Activated CD4-positive, alpha-beta T cell treated with anti-CD3 and anti-CD28 coated beads, Interleukin-2, amount 50 U/mL, for 16 hours (primary cell): ENCODE data around the gene ZNHIT1.
"Not testable (repeated sequence)": the region's sequence is repeated elsewhere in the genome, so short reads cannot be mapped to it uniquely, and the experiment has no call there.

Experiments used
- DNase-seq: peaks from one replicate; pipeline ENCODE4 v3.0.0-alpha.2; 2020

The ZNHIT1 gene

DNA sequence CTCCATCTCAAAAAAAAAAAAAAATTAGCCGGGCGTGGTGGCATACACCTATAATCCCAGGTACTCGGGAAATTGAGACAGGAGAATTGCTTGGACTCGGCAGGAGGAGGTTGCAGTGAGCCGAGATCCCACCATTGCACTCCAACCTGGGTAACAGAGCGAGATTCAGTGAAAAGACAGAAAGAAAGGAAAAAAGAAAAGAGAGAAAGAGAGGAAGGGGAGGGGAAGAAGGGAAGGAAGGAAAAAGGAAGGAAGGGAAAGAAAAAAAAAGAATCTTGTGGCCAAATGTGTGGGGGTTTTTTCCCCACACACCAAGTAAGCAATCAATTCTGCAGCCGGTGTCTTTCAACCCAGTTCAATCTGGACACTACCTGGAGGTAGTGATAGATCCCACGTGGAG, 28.9 kb upstream of the ZNHIT1 start:
- no peak for DNase-seq

DNA sequence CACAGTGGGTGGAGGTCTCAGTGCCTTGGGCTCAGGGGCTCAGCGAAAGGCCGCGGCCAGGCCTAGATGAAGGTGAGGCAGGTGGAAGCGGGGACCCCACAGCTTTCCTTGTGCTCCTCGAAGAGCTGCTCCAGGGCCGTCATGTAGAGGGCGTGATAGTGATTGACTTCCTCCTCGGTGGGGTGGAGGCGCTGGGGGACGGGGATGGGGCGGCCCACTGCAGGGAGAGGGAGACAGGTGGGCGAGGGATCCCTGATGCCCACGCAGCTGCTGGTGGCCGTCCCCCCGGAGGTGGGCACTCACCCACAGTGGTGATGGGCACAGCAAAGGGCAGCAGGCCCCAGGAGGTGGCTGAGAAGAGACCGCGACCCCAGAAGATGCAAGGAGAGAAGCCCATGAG, 22.1 kb upstream of the ZNHIT1 start:
- DNase-seq = no peak

DNA sequence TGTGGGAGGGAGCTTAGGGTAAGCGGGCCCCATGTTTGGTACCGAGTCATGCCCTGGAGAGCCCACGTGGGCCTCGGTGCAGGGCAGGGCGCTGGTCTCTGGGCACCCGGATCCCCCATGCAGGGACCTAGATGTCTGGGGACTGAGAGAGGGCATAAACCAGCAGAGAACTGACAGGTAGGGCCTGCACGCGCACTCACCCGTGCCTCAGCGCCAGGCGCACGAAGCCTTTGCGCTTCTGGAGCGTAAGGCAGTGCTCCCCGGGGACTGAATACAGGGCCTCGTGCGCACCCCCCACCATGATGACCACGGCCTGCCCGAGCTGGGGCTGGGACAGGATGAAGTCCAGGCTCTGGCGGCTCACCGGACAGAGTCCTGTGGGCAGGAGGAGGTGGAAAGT, 20.0 kb upstream of the ZNHIT1 start:
- DNase-seq = no peak

DNA sequence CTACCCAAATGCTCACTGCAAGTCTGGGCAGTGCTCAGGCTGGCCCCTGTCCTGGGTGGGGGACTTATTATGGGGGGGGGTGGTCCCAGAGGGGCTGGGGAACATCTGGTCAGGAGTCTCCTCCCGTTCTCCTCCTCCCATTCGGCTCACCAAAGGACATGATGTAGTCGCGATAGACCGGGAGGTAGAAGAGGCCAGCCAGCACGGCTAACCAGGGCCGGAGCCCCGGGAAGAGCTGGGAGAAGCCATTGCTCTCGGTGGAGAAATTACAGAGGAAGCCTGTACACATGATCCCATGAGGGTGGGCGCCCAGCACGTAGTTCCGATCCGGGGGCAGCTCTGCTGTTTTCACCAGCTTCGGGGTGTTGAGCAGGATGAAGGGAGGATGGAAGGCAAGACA, 19.5 kb upstream of the ZNHIT1 start:
- DNase-seq = no peak

DNA sequence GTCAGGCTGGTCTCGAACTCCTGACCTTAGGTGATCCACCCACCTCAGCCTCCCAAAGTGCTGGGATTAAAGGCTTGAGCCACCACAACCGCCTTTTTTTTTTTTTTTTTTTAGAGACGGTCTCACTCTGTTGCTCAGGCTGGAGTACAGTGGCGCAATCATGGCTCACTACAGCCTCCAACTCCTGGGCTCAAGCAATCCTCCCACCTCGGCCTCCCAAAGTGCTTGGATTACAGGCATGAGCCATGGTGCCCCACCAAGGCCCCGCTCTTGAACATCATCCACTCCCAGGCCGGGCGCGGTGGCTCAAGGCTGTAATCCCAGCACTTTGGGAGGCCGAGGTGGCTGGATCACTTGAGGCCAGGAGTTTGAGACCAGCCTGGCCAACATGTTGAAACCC, 18.4 kb upstream of the ZNHIT1 start:
- DNase-seq = not testable (repeated sequence)

DNA sequence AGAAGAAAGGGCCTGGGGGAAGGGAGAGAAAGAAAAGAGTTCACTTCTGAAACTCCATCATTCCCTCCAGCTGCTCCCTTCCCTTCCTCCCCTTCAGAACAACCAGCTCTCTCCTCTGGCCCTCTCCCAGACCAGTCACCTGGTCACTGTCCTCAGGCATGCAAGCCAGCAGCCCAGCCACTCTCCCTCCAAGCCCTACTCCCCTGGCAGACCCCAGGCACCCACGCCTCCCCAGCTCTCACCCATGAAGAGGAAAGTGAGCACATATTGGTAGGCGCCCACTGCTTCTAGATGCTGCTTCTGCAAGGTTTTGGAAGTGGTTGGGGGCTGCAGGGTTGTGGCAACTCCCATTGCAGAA, 17.5 kb upstream of the ZNHIT1 start:
- no peak for DNase-seq

DNA sequence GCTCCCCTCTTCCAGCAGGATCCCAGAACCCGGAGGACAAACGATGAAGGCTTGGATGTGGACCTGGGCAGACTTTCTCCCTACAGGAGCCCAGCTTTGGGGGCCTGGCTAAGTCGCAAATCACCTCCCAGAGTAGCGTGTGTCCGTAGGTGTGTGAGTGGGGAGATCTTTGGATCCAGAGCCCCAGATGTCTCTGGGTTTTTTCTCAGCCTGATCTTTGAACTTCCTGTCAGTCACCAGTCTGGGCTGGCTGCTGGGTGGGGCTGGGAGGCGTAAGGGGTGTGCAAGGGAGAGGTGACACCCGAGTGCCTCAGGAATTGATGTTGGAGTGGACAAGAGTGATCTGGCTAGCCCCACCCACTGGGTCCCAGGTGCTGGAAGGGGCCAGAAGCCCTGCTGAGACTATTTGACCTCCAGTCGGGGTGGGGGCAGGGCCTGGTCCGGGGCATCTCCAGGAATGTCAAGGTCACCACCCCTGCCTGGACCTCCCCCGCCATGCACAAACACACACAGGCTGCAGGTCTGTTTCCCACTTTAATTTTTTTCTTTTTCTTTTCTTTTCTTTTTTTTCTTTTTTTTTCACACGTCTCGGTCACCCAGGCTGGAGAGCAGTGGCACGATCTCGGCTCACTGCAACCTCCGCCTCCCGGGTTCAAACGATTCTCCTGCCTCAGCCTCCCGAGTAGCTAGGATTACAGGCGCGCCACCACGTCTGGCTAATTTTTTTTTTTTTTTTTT, 16.9 kb upstream of the ZNHIT1 start, which contains the start of gene MOGAT3:
MOGAT3 (minus strand) TSS at position 175 of the 738 bp plus-strand sequence. CDS start 182 bp downstream, outside the sequence.
- no peak for DNase-seq

DNA sequence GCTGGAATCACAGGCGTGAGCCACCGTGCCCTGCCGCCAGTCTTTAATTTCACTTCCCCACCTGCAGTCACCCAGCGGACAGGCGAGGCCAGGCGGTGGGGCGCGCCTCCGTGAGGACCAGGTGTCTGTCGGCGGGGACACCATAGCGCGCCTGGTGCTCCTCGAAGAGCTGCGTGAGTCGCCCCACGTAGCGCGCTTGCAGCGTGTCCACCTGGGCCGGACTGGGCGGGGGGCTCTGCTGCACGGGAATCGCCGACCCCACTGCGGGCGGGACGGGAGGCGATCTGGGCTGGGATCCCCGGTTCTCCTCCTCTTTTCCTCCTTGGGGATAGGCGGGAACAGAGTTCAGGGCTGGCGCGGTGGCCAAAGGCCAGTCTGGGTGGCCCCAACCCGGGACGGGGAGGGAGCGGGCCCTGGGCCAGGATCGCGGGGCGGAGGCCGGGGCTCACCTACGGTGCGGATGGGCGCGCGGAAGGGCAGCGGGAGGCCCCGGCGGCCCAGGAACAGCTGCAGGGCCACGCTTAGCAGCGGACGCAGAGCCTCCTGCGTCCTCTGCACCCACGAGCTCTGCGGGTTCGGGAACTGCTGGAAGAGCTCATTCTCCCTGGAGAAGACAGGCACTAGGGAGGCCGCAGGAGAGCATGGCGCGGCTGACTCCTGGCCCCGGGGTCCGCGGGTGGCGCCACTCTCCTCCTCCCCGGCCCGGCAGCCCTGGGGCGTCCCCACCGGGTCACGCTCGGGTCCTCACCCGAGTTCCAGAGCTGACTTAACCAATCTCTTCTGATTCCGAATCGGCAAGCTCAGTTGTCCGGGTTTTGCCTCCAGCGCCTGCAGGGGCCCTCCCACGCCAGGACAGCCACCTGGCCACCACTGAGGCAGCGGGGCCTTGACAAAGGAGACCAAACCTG, 16.0 kb upstream of the ZNHIT1 start:
- DNase-seq = no peak

DNA sequence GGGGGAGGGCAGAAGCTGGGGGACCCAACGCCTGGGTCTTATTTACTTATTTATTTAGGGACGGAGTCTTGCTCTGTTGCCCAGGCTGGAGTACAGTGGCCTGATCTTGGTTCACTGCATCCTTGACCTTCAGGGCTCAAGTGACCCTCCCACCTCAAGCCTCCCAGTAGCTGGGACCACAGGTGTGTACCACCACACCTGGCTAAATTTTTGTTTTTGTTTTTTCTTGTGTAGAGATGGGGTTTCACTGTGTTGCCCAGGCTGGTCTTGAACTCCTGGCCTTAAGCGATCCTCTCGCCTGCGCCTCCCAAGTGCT, 15.4 kb upstream of the ZNHIT1 start:
- no peak for DNase-seq

DNA sequence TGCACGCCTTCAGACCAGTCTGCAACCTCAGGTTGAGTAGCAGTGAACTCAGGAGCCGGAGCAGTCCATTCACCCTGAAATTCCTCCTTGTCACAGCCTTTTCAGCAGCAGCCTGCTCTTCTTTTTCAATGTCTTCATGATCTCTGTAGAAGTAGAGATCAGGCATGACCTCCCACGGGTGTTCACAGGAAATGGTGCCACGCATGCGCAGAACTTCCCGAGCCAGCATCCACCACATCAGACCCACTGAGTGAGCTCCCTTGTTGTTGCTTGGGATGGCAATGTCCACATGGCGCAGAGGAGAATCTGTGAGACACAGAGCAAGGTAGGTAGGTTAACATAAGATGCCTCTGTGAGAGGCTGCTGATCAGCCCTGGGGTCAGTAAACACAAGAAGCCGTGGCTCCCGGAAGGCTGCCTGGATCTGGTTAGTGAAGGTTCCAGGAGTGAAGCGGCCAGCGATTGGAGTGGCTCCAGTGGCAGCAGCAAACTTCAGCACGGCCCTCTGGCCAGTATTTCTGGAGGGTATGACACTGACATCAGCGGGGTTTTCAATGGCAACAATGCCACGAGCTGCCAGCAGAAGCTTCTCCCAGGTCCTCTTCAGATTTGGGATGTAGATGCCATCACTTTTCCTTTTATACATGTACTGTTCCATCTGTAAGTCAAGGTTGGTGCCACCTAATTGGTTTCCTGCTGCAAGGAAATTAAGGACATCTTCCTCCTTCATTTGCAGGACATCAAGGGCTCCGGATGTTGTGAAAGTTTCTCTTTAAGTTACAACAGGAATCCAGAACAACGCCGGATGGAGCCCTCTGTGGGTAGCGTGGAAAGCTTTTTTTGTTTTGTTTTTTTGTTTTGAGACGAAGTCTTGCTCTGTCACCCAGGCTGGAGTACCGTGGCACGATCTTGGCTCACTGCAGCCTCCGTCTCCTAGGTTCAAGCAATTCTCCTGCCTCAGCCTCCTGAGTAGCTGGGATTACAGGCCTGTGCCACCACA, 13.9 kb upstream of the ZNHIT1 start:
- DNase-seq = peak; percentile 12

DNA sequence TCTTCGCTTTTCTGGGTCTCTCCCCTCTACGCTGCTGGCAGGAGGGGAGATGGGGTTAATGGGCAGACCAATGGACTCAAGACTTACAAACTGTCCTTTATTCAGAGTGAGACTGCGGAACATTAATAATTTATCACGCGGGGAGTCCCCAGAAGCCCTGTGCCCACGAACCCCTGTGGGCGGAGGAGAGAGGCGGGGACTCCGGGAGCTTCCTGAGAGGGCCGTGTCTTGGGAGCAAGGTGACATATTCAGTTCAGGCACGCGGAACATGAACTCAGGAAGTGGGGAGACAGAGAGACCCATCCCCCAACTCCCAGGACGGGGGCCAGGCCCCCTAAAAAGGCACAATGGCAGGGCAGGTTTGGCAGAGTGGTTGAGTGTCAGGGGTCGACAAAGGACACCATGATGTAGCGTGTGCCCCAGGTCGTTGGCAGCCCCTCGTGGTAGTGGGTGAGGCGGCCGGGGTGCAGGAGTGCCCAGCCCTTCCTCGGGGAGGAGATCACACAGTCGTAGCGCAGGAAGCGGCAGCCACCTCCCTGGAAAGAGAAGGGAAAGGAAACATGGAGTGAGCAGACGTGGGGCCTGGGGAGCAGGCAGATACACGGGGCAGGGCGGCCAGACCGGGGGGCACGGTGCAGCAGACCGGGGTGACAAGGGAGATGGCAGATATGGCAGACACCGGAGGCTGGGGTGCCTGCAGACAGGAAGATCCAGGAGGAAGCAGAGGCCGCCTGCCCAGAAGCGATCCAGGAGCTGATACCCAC, 11.9 kb upstream of the ZNHIT1 start:
- no peak for DNase-seq

DNA sequence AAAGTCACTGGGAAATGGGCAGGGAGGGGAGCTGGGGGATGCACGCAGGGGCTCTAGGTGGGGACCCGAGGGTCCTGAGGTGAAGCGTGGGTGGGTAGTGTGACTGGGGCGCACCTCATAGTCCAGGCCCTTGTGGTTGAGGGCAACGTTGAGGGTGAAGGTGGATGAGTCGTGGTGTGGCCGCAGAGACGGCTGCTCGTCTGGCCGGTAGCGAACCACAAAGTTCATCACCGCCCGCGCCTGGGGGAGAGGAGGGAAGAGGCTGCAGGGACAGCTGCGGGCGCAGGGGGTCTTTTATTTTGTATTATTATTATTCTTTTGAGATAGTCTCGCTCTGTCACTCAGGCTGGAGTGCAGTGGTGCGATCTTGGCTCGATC, 11.3 kb upstream of the ZNHIT1 start:
- DNase-seq = no peak

DNA sequence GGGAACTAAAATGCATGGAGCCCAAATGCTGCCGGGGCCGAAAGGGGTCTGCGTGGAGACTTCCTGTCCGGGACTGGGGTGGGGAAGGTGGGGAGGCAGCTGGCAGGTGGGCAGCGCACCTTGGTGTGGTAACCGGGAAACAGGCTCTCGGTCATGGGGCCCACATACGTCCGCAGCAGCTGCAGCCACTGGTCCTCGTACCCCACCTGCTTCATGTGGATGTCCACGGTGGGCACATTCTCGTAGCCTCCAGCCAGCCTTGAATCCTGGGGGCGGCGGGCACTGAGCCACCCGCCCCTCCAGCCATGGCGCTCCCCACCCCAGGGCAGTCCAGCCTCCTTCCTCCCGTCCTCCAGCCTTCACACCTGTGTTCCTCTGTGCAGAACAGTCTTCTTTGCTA, 10.5 kb upstream of the ZNHIT1 start:
- no peak for DNase-seq

DNA sequence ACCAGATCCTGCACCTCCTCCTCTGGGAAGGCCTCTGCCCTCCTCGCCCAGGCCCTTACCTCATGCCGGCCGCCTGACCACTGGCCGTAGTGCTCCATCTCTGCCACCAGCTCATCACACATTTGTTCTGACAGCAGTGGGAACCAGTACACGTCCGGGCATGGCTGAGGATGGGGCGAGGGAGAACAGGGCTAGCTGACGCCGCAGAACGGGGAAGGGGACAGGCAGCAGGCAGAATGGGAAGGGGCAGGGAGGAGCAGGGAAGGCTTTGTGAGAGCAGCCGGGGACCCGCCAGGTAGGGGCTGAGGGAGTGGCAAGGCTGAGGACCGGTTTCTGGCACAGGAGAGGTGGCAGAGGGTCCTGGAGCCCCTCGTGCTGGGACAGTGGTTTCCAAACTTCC, 9.2 kb upstream of the ZNHIT1 start:
- DNase-seq = no peak

DNA sequence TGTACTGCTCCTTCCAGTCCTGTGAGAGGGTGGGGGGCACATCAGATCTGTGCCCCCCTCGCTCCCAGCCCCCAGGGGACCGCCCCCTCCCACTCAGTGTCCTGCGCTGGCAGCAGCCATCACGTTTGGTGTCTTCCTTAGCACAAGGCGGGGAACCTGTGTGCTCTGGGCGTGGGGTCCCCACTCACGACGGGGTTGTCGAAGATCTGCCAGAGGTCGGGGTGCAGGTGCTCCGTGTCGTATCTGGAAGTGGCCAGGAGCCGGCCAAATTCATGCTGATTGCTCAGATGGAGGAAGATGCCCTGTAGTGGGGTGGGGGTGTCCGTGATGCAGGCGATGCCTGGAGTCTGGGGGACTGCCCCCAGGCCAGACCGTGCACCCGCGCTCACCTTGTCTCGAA, 7.8 kb upstream of the ZNHIT1 start:
- DNase-seq = no peak

DNA sequence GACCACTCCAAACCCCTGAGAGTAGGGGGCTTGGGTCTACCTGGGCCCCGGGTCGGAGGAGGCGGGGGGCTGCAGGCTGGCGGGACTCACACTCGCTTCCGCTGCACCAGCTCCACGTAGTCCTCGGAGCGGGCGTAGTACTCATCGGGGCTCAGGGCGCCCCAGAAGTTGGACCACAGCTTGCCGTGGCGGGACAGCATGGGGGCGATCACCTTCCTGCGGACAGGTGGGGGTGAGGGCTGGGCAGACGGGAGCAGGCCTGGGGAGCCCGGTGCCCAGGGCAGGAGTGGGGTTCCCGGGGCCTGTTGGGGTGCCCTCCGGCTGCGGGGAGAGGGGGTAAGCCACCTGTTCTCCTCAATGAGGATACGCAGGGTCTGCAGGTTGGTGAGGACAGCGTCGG, 6.5 kb upstream of the ZNHIT1 start:
- no peak for DNase-seq

DNA sequence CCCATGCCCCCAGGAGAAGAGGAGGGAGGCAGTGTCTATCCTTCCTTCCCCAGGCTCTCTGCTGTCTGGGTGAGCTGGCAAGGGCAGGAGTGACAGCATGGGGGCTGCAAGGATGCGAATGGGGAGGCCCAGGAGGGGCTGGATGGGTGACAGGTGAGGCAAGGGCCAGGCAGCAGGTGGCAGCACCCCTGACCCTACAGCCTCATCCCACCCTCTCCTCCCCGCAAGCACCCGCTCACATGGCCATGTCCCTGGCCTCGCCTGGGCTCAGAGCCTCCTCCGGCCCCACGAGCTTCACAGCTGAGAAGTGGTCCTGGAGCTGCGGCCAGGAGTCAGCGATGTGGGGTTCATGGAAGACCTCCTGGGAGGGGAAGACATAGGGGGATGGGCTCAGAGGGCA, 6.0 kb upstream of the ZNHIT1 start:
- DNase-seq = no peak

DNA sequence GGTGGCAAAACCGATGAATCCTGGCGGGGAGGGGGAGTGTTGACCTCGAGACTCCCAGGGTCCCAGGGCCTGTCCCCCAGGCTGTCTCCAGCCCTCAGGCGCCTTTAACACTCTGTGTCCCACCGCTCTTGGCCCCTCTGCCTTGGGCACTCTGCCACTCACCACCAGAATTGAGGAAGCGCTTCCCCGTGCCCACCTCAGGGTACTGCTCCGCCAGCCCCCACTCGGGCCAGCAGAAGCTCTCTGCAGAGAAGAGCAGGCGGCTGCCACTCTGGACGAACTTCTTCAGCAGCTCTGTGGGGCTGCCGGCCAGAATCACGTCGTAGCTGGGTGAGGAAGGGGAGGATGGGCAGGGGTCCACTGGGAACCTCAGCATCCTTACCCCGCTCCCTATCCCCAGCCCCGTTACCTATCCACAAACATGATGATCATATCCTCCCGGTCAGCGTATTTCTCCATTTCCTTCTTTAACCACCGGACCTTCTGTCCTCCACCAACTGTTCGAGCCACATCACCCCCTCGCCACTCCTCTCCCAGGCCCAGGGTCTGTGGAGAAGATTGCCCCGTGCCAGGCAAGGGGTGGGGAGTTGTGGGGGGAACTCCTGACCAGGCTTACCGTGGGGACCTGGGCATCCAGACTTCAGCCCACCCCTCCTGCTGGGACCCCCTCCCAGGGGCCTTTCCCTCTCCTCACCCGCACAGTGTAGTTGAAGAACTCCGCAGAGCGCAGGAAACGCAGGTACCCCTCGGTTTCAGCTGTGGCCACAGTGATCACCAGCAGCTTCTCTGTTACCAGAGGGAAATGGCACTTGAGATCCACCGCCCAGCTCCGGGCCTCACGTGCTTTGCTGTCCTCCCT, 1.7 kb upstream of the ZNHIT1 start:
- DNase-seq = no peak

DNA sequence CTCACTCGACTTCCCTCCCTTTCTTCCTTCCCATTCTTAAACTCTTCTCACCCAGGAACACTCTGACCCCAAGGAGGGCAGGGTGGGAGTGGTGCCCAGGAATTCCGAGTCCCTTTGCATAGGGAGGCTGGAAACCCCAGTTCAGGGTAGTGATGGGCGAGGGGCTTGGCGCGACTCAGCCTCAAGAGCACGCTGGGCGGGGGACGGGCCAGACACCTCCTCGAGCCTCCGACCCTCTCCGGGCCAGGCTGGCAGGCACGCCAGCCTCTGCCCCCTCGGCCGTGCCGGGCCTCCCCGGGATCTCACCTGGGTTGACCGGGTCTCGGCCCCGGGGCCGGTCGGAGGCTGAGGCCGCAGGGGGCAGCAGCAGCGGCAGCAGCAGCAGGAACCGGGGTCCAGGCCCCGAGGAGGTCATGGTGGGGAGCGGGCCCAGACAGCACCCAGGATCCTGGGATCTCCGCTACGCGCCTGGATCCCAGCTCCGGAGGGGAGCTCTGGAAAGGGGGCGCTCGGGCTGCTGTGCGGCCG, 1.0 kb upstream of the ZNHIT1 start:
- DNase-seq = no peak

DNA sequence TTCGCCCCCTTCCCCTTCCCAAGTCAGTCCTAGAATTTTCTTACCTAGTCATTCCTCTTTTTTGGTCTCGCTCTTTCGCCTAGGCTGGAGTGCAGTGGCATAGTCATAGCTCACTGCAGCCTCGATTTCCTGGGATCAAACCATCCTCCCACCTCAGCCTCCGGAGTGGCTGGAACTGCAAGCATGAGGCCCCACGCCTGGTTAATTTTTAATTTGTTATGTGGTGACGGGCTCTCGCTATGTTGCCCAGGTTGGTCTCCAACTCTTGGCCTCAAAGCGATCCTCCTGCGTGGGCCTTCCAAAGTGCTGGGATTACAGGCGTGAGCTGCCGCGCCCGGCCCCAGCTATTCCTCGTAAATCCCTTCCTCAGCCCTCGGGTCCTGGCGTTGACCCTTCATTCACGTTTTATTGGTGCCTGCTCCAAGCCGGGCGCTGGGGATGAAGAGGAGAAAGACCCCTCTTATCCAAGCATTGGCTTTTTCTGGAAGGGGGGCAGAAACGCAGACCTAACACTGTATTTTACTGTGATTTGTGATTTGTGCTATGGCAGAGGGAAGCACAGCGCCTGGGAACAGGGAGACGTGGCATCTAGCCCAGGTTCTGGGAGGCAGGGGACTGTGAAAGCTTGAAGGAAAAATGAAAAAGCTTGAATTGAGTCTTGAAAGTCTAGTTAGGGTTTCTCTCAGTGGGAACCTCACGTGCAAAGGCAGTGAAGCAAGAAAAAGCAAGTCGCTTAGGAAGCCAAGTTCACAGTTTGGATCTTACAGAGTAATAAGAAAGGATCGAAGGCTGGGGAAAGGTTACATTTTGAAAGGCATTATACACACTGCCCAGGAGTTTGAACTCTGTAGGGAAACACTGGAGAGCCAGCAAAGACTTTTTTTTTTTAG, 516 bp downstream of the ZNHIT1 start:
- no peak for DNase-seq
